SU-DHL-6 (cell line): ENCODE data around the gene RHOJ.
"Not testable (repeated sequence)": the region's sequence is repeated elsewhere in the genome, so short reads cannot be mapped to it uniquely, and the experiment has no call there.

ENCODE experiments used
- CTCF ChIP-seq: fragments of 200-600 bp; sonication (generic); IDR thresholded peaks from one replicate; pipeline ENCODE4 v1.5.1; 2017; ENCODE audit warnings: antibody characterized with exemption, mild to moderate bottlenecking, low read length, moderate library complexity; ENCODE audit not compliant: insufficient read depth, poor library complexity, severe bottlenecking
- EZH2phosphoT487 ChIP-seq: fragments of 200-600 bp; sonication (generic), shearing (Covaris generic); conservative IDR thresholded peaks from 2 replicates; pipeline ENCODE4 v1.6.1; 2018; ENCODE audit warnings: mild to moderate bottlenecking, antibody characterized with exemption, low read length, moderate library complexity, mixed read lengths

- not testable (repeated sequence) for TF ChIP-seq CTCF, EZH2phosphoT487
Measured at GRCh38 chr14:63165267-63165666, 39.0 kb upstream of the RHOJ start.
